ENCODE data around the gene SHMT2.
A peak's percentile ranks its signal among the peaks of the same experiment; 100 is the strongest.

The SHMT2 gene

GRCh38 chr12:57238854-57239554 is 9.5 kb downstream of the SHMT2 start:
- DNase-seq (ENCODE audit: low read depth in 4 of 4, low spot score in 1 of 4): peak; percentile 71 to 81 (median 78)

- no peak for DNase-seq (ENCODE audit: low read depth in 4 of 4, low spot score in 1 of 4)
These were observed 10.1 kb downstream of the SHMT2 start for GRCh38 chr12:57239587-57240065.

- DNase-seq (ENCODE audit: low read depth in 4 of 4, low spot score in 1 of 4): peak in 1 of 4 experiments; percentile 77
These were observed 10.8 kb downstream of the SHMT2 start for GRCh38 chr12:57240066-57240921.

- DNase-seq (ENCODE audit: low read depth in 4 of 4, low spot score in 1 of 4): no peak
These were observed 11.5 kb downstream of the SHMT2 start for GRCh38 chr12:57240926-57241401.

GRCh38 chr12:57241402-57242310 is 12.1 kb downstream of the SHMT2 start:
- DNase-seq (ENCODE audit: low read depth in 4 of 4, low spot score in 1 of 4): no peak

- DNase-seq (ENCODE audit: low read depth in 4 of 4, low spot score in 1 of 4): no peak
These were observed 12.8 kb downstream of the SHMT2 start for GRCh38 chr12:57242329-57242690.

GRCh38 chr12:57242691-57243454 is 13.4 kb downstream of the SHMT2 start:
- DNase-seq (ENCODE audit: low read depth in 4 of 4, low spot score in 1 of 4): peak in 1 of 4 experiments; percentile 52

GRCh38 chr12:57243521-57244311 is 14.2 kb downstream of the SHMT2 start:
- peak; percentile 66 to 76 (median 74) for DNase-seq (ENCODE audit: low read depth in 4 of 4, low spot score in 1 of 4)

- no peak for DNase-seq (ENCODE audit: low read depth in 4 of 4, low spot score in 1 of 4)
These were observed 14.8 kb downstream of the SHMT2 start for GRCh38 chr12:57244312-57244696.

GRCh38 chr12:57247041-57247440 is 17.5 kb downstream of the SHMT2 start:
- no peak for DNase-seq (ENCODE audit: low read depth in 4 of 4, low spot score in 1 of 4)

GRCh38 chr12:57248934-57249742 is 19.6 kb downstream of the SHMT2 start:
- DNase-seq (ENCODE audit: low read depth in 4 of 4, low spot score in 1 of 4): no peak

- DNase-seq (ENCODE audit: low read depth in 4 of 4, low spot score in 1 of 4): no peak
These were observed 21.0 kb downstream of the SHMT2 start for GRCh38 chr12:57250541-57250940.

GRCh38 chr12:57250956-57251355 is 21.4 kb downstream of the SHMT2 start, which contains the start of gene STAC3:
Gene STAC3 (minus strand): TSS chr12:57251187. CDS start chr12:57249636, 1,551 bp downstream.
- DNase-seq (ENCODE audit: low read depth in 4 of 4, low spot score in 1 of 4): no peak

- DNase-seq (ENCODE audit: low read depth in 4 of 4, low spot score in 1 of 4): no peak
These were observed 25.2 kb downstream of the SHMT2 start for GRCh38 chr12:57254506-57255280.

- no peak for DNase-seq (ENCODE audit: low read depth in 4 of 4, low spot score in 1 of 4)
These were observed 26.4 kb downstream of the SHMT2 start for GRCh38 chr12:57255916-57256315.

- no peak for DNase-seq (ENCODE audit: low read depth in 4 of 4, low spot score in 1 of 4)
These were observed 29.8 kb downstream of the SHMT2 start for GRCh38 chr12:57258977-57259970.

- DNase-seq (ENCODE audit: low read depth in 4 of 4, low spot score in 1 of 4): no peak
These were observed 30.9 kb downstream of the SHMT2 start for GRCh38 chr12:57260366-57260765.

Data from stimulated activated CD4-positive, alpha-beta T cell treated with anti-CD3 and anti-CD28 coated beads, Interleukin-1b, Interleukin-23, amount 100 ng/mL, for 24 hours (primary cell).